HG02943 (cell line): ENCODE results near the gene TTLL10.

Experiments
- ATAC-seq: cut with Tn5 transposase; IDR thresholded peaks from one replicate; pipeline ENCODE4 v1.9.1; 2021; ENCODE audit warnings: mild to moderate bottlenecking, low read depth, moderate library complexity; ENCODE audit not compliant: unreplicated experiment

Gene TTLL10

GRCh38 chr1:1216770-1217620, 43.3 kb downstream of the TTLL10 start:
- ATAC-seq, result no peak

GRCh38 chr1:1217621-1218523, 44.2 kb downstream of the TTLL10 start:
- ATAC-seq, result no peak

GRCh38 chr1:1218524-1219200, 45.0 kb downstream of the TTLL10 start:
- ATAC-seq, result no peak

- ATAC-seq, result no peak
These were observed 45.7 kb downstream of the TTLL10 start for GRCh38 chr1:1219341-1219740.

- ATAC-seq, result no peak
These were observed 46.5 kb downstream of the TTLL10 start for GRCh38 chr1:1220197-1220596.

GRCh38 chr1:1221887-1222574, 48.4 kb downstream of the TTLL10 start:
- ATAC-seq, result no peak

- ATAC-seq, result no peak
These were observed 49.0 kb downstream of the TTLL10 start for GRCh38 chr1:1222575-1223225.

GRCh38 chr1:1223321-1223720, 49.6 kb downstream of the TTLL10 start:
- ATAC-seq, result no peak

- ATAC-seq, result no peak
These were observed 50.2 kb downstream of the TTLL10 start for GRCh38 chr1:1223891-1224290.

- ATAC-seq, result no peak
These were observed 51.7 kb downstream of the TTLL10 start for GRCh38 chr1:1225238-1225845.

- ATAC-seq, result no peak
These were observed 52.2 kb downstream of the TTLL10 start for GRCh38 chr1:1225913-1226312.

- no peak for ATAC-seq
These were observed 53.1 kb downstream of the TTLL10 start for GRCh38 chr1:1226566-1227362.

GRCh38 chr1:1227386-1227785, 53.7 kb downstream of the TTLL10 start:
- no peak for ATAC-seq

- no peak for ATAC-seq
These were observed 54.5 kb downstream of the TTLL10 start for GRCh38 chr1:1228187-1228586.

GRCh38 chr1:1228596-1229321, 55.1 kb downstream of the TTLL10 start:
- ATAC-seq, result no peak

- no peak for ATAC-seq
These were observed 56.1 kb downstream of the TTLL10 start for GRCh38 chr1:1229770-1230169.

- no peak for ATAC-seq
These were observed 57.1 kb downstream of the TTLL10 start for GRCh38 chr1:1230656-1231399.
